GM23338 (cell line): ENCODE data around the gene BDKRB1. TPM values are rescaled to one million over a fixed set of nuclear protein-coding genes. Genes with fewer than 3 reads are reported as not detected.

Source experiments
- ATAC-seq: fragments of 200-7000 bp; cut with Tn5 transposase; 3 replicates; pipeline ENCODE4 v1.9.1; 2020
- DNase-seq: peaks from one replicate; pipeline ENCODE4 v3.0.0-alpha.2; 2015; ENCODE audit warnings: low spot score
- H2AFZ ChIP-seq: fragments of 200-600 bp; sonication (generic); 2 replicates; pipeline ENCODE4 v1.8.0; 2016; ENCODE audit warnings: antibody characterized with exemption, mild to moderate bottlenecking, moderate library complexity
- H3F3A ChIP-seq: fragments of 200-600 bp; sonication (generic); replicated peaks from 2 replicates; pipeline ENCODE4 v1.8.0; 2017; ENCODE audit warnings: antibody characterized with exemption, mixed run types, low read depth
- H3K27ac ChIP-seq: fragments of 200-600 bp; sonication (generic); 2 replicates; pipeline ENCODE4 v1.6.1; 2016; ENCODE audit warnings: low read depth
- H3K27me3 ChIP-seq: fragments of 200-600 bp; sonication (generic); 2 replicates; pipeline ENCODE4 v1.8.0; 2016; ENCODE audit warnings: mild to moderate bottlenecking, mixed run types, moderate library complexity; ENCODE audit not compliant: insufficient read depth
- H3K36me3 ChIP-seq: fragments of 200-600 bp; sonication (generic); 2 replicates; pipeline ENCODE4 v1.8.0; 2016; ENCODE audit warnings: mild to moderate bottlenecking; ENCODE audit not compliant: insufficient read depth
- H3K4me1 ChIP-seq: fragments of 200-600 bp; sonication (generic); 2 replicates; pipeline ENCODE4 v1.8.0; 2016; ENCODE audit warnings: mild to moderate bottlenecking, moderate library complexity; ENCODE audit not compliant: insufficient read depth
- H3K4me2 ChIP-seq: fragments of 200-600 bp; sonication (generic); 2 replicates; pipeline ENCODE4 v1.7.1; 2017; ENCODE audit warnings: mixed run types
- H3K4me3 ChIP-seq: fragments of 200-600 bp; sonication (generic); 2 replicates; pipeline ENCODE4 v1.6.1; 2016; ENCODE audit warnings: mixed run types
- H3K79me2 ChIP-seq: fragments of 200-600 bp; sonication (generic); replicated peaks from 2 replicates; pipeline ENCODE4 v1.8.0; 2017; ENCODE audit warnings: mild to moderate bottlenecking; ENCODE audit not compliant: insufficient read depth
- H3K9me2 ChIP-seq: fragments of 200-600 bp; sonication (generic); 2 replicates; pipeline ENCODE4 v1.8.0; 2017; ENCODE audit not compliant: insufficient read depth
- H4K20me1 ChIP-seq: fragments of 200-600 bp; sonication (generic); replicated peaks from 2 replicates; pipeline ENCODE4 v1.8.0; 2017; ENCODE audit warnings: mild to moderate bottlenecking; ENCODE audit not compliant: insufficient read depth
- H3K27ac Mint-ChIP-seq: 2 replicates; pipeline ENCODE4 v1.8.0; 2020; ENCODE audit warnings: inconsistent platforms, mild to moderate bottlenecking, moderate library complexity, mixed read lengths
- H3K27me3 Mint-ChIP-seq: 3 replicates; pipeline ENCODE4 v1.8.0; 2022; ENCODE audit warnings: low read depth, mild to moderate bottlenecking, moderate library complexity, mixed read lengths, inconsistent platforms; ENCODE audit not compliant: insufficient read depth, poor library complexity
- H3K36me3 Mint-ChIP-seq: 3 replicates; pipeline ENCODE4 v1.8.0; 2021; ENCODE audit warnings: low read depth, mild to moderate bottlenecking, inconsistent platforms, moderate library complexity, mixed read lengths
- H3K4me1 Mint-ChIP-seq: 3 replicates; pipeline ENCODE4 v1.8.0; 2020; ENCODE audit warnings: mild to moderate bottlenecking, inconsistent platforms, mixed read lengths
- H3K4me3 Mint-ChIP-seq: 3 replicates; pipeline ENCODE4 v1.8.0; 2021; ENCODE audit warnings: moderate library complexity, mild to moderate bottlenecking, inconsistent platforms, mixed read lengths
- H3K9me3 Mint-ChIP-seq: 3 replicates; pipeline ENCODE4 v1.8.0; 2020; ENCODE audit warnings: moderate library complexity, mild to moderate bottlenecking, inconsistent platforms, mixed read lengths
- CREB1 ChIP-seq: fragments of 250-450 bp; sonication (Bioruptor Pico); IDR thresholded peaks from 2 replicates; pipeline ENCODE4 v1.5.0; 2020; ENCODE audit warnings: low read depth, mild to moderate bottlenecking, moderate library complexity
- EZH2phosphoT487 ChIP-seq: fragments of 200-600 bp; sonication (generic); IDR thresholded peaks from one replicate; pipeline ENCODE4 v1.8.1; 2018; ENCODE audit warnings: antibody characterized with exemption; ENCODE audit not compliant: unreplicated experiment
- JUNB ChIP-seq: IDR thresholded peaks from one replicate; pipeline ENCODE4 v1.6.1; 2016; ENCODE audit warnings: antibody characterized with exemption; ENCODE audit not compliant: unreplicated experiment
- NANOG ChIP-seq: IDR thresholded peaks from 2 replicates; pipeline ENCODE4 v1.6.1; 2016; ENCODE audit warnings: antibody characterized with exemption, borderline replicate concordance
- POLR2AphosphoS5 ChIP-seq: IDR thresholded peaks from 2 replicates; pipeline ENCODE4 v1.6.1; 2016; ENCODE audit warnings: antibody characterized with exemption, low read depth
- STAT1 ChIP-seq: IDR thresholded peaks from one replicate; pipeline ENCODE4 v1.6.1; 2016; ENCODE audit warnings: antibody characterized with exemption; ENCODE audit not compliant: unreplicated experiment
- ZNF114 ChIP-seq: fragments of 250-450 bp; sonication (Bioruptor Pico); IDR thresholded peaks from 2 replicates; pipeline ENCODE4 v1.5.0; 2020; ENCODE audit warnings: mild to moderate bottlenecking, moderate library complexity
- ZNF331 ChIP-seq: fragments of 250-450 bp; sonication (Bioruptor Pico); IDR thresholded peaks from 2 replicates; pipeline ENCODE4 v1.5.0; 2020; ENCODE audit warnings: low read depth, mild to moderate bottlenecking, moderate library complexity
- polyA plus RNA-seq: library from polyadenylated mRNA; unstranded; fragments of >200 nt; fragmentation: Nextera tagmentation; extraction: Ambion mirVana; gene quantifications from 2 replicates; pipeline ENCODE4 v1.2.1, GENCODE V29; 2016
- total RNA-seq: library from RNA; depleted of rRNA; stranded (reverse); fragments of >200 nt; shearing (Covaris generic); gene quantifications from 2 replicates; pipeline ENCODE4 v1.2.3, GENCODE V29; 2014
- TF ChIP-seq, protein P1 (sequence below), 2 experiments: fragments of 200-600 bp in 1 of 2; sonication (generic) in 1 of 2; conservative IDR thresholded peaks; 2 replicates each; pipeline versions ENCODE4 v1.5.1 to v1.6.1; 2016 to 2017; ENCODE audit warnings: antibody characterized with exemption in 2 of 2, low read depth in 2 of 2, mild to moderate bottlenecking in 2 of 2, moderate library complexity in 1 of 2
- TF ChIP-seq, protein P2 (sequence below): IDR thresholded peaks from one replicate; pipeline ENCODE4 v1.6.1; 2018; ENCODE audit warnings: antibody characterized with exemption; ENCODE audit not compliant: unreplicated experiment
- TF ChIP-seq, protein P3 (sequence below): fragments of 250-450 bp; sonication (Bioruptor Pico); IDR thresholded peaks from 2 replicates; pipeline ENCODE4 v1.5.0; 2020; ENCODE audit warnings: mild to moderate bottlenecking, moderate library complexity

BDKRB1 gene
- total and polyA plus RNA-seq, 2 experiments from 2014 or later: not detected

DNA sequence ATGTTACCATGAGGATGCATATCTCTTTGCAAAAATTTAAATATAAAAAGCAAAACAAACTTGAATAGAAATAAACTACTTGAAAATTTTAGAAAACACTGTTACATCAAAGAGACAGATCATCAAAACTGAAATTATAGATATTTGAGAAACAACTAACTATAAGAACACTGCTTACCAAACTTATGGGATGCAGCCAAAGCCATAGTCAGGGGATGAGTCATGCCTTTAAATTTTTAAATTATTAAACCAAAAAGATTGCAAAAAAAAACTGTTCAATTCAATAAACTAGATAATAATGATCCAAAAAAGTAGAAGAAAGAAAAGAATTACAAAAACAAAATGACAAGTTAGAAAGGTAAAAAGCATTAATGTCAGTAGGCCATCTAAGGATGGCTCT lies 43.9 kb upstream of the BDKRB1 start:
- Histone ChIP-seq H3K27ac (no peak overlapping the region), H2AFZ (no peak overlapping the region), H3K27me3 (no peaks in the 10 kb centered on the region), H3K4me1 (no peaks in the 10 kb centered on the region), H3K4me3 (no peak overlapping the region), H4K20me1 (no peaks in the 10 kb centered on the region), H3K36me3 (no peaks in the 10 kb centered on the region), H3F3A (no peaks in the 10 kb centered on the region), H3K79me2 (no peaks in the 10 kb centered on the region), H3K9me2 (no peaks in the 10 kb centered on the region), H3K4me2 (no peak overlapping the region)
- H3K4me1 Mint-ChIP-seq: peaks cover 12% of the 10 kb centered on the region
- ATAC-seq (no peak), DNase-seq (no peak)
- H3K27me3 Mint-ChIP-seq: peaks cover 2% of the 10 kb centered on the region
- no peak overlapping the region for H3K27ac Mint-ChIP-seq
- peaks cover 7% of the 10 kb centered on the region; the same call in 1 of the 3 replicates for H3K36me3 Mint-ChIP-seq
- H3K4me3 Mint-ChIP-seq: no peak overlapping the region
- peaks cover 8% of the 10 kb centered on the region for H3K9me3 Mint-ChIP-seq
- TF ChIP-seq, protein P1, sequence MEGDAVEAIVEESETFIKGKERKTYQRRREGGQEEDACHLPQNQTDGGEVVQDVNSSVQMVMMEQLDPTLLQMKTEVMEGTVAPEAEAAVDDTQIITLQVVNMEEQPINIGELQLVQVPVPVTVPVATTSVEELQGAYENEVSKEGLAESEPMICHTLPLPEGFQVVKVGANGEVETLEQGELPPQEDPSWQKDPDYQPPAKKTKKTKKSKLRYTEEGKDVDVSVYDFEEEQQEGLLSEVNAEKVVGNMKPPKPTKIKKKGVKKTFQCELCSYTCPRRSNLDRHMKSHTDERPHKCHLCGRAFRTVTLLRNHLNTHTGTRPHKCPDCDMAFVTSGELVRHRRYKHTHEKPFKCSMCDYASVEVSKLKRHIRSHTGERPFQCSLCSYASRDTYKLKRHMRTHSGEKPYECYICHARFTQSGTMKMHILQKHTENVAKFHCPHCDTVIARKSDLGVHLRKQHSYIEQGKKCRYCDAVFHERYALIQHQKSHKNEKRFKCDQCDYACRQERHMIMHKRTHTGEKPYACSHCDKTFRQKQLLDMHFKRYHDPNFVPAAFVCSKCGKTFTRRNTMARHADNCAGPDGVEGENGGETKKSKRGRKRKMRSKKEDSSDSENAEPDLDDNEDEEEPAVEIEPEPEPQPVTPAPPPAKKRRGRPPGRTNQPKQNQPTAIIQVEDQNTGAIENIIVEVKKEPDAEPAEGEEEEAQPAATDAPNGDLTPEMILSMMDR (conservative IDR thresholded peaks at IDR 0.05; ENCODE audit: low read depth in 2 of 2): no peak
- TF ChIP-seq JUNB: no peak

DNA sequence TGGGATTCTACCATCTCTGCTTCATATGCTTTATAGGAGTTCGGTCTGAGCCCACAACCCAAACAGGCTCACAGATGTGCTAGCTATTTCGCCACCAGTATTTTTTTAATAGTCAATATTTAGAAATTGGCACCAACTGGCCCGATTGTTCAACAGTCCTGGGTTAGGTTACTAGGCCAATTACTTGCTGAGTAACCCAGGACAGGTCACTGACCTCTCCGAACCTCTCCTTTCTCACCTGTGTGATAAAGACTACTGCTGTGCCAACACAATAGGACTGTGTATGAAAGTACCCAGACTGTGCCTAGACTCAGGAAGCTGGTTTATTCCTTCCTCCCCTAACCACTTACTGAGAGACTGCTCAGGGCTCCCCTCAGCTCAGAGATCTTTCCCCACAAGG lies 43.1 kb upstream of the BDKRB1 start:
- Histone ChIP-seq H2AFZ (no peak overlapping the region), H3K27me3 (no peaks in the 10 kb centered on the region), H3K4me1 (no peaks in the 10 kb centered on the region), H3K4me2 (no peak overlapping the region), H3K4me3 (no peak overlapping the region), H3K27ac (no peak overlapping the region), H3F3A (no peaks in the 10 kb centered on the region), H4K20me1 (no peaks in the 10 kb centered on the region), H3K9me2 (no peaks in the 10 kb centered on the region), H3K36me3 (no peaks in the 10 kb centered on the region), H3K79me2 (no peaks in the 10 kb centered on the region)
- Mint-ChIP-seq H3K4me1 (peaks cover 12% of the 10 kb centered on the region), H3K36me3 (peaks cover 7% of the 10 kb centered on the region; the same call in 1 of the 3 replicates), H3K9me3 (peaks cover 8% of the 10 kb centered on the region), H3K27ac (no peak overlapping the region), H3K4me3 (no peak overlapping the region), H3K27me3 (peaks cover 2% of the 10 kb centered on the region)
- no peak for ATAC-seq
- DNase-seq: no peak
- TF ChIP-seq, protein P2, sequence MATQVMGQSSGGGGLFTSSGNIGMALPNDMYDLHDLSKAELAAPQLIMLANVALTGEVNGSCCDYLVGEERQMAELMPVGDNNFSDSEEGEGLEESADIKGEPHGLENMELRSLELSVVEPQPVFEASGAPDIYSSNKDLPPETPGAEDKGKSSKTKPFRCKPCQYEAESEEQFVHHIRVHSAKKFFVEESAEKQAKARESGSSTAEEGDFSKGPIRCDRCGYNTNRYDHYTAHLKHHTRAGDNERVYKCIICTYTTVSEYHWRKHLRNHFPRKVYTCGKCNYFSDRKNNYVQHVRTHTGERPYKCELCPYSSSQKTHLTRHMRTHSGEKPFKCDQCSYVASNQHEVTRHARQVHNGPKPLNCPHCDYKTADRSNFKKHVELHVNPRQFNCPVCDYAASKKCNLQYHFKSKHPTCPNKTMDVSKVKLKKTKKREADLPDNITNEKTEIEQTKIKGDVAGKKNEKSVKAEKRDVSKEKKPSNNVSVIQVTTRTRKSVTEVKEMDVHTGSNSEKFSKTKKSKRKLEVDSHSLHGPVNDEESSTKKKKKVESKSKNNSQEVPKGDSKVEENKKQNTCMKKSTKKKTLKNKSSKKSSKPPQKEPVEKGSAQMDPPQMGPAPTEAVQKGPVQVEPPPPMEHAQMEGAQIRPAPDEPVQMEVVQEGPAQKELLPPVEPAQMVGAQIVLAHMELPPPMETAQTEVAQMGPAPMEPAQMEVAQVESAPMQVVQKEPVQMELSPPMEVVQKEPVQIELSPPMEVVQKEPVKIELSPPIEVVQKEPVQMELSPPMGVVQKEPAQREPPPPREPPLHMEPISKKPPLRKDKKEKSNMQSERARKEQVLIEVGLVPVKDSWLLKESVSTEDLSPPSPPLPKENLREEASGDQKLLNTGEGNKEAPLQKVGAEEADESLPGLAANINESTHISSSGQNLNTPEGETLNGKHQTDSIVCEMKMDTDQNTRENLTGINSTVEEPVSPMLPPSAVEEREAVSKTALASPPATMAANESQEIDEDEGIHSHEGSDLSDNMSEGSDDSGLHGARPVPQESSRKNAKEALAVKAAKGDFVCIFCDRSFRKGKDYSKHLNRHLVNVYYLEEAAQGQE: no peak
- no peak for TF ChIP-seq ZNF114
- no peak for TF ChIP-seq POLR2AphosphoS5
- no peak for TF ChIP-seq EZH2phosphoT487
- TF ChIP-seq STAT1: no peak
- TF ChIP-seq JUNB: no peak
- TF ChIP-seq NANOG: no peak
- TF ChIP-seq, protein P3, sequence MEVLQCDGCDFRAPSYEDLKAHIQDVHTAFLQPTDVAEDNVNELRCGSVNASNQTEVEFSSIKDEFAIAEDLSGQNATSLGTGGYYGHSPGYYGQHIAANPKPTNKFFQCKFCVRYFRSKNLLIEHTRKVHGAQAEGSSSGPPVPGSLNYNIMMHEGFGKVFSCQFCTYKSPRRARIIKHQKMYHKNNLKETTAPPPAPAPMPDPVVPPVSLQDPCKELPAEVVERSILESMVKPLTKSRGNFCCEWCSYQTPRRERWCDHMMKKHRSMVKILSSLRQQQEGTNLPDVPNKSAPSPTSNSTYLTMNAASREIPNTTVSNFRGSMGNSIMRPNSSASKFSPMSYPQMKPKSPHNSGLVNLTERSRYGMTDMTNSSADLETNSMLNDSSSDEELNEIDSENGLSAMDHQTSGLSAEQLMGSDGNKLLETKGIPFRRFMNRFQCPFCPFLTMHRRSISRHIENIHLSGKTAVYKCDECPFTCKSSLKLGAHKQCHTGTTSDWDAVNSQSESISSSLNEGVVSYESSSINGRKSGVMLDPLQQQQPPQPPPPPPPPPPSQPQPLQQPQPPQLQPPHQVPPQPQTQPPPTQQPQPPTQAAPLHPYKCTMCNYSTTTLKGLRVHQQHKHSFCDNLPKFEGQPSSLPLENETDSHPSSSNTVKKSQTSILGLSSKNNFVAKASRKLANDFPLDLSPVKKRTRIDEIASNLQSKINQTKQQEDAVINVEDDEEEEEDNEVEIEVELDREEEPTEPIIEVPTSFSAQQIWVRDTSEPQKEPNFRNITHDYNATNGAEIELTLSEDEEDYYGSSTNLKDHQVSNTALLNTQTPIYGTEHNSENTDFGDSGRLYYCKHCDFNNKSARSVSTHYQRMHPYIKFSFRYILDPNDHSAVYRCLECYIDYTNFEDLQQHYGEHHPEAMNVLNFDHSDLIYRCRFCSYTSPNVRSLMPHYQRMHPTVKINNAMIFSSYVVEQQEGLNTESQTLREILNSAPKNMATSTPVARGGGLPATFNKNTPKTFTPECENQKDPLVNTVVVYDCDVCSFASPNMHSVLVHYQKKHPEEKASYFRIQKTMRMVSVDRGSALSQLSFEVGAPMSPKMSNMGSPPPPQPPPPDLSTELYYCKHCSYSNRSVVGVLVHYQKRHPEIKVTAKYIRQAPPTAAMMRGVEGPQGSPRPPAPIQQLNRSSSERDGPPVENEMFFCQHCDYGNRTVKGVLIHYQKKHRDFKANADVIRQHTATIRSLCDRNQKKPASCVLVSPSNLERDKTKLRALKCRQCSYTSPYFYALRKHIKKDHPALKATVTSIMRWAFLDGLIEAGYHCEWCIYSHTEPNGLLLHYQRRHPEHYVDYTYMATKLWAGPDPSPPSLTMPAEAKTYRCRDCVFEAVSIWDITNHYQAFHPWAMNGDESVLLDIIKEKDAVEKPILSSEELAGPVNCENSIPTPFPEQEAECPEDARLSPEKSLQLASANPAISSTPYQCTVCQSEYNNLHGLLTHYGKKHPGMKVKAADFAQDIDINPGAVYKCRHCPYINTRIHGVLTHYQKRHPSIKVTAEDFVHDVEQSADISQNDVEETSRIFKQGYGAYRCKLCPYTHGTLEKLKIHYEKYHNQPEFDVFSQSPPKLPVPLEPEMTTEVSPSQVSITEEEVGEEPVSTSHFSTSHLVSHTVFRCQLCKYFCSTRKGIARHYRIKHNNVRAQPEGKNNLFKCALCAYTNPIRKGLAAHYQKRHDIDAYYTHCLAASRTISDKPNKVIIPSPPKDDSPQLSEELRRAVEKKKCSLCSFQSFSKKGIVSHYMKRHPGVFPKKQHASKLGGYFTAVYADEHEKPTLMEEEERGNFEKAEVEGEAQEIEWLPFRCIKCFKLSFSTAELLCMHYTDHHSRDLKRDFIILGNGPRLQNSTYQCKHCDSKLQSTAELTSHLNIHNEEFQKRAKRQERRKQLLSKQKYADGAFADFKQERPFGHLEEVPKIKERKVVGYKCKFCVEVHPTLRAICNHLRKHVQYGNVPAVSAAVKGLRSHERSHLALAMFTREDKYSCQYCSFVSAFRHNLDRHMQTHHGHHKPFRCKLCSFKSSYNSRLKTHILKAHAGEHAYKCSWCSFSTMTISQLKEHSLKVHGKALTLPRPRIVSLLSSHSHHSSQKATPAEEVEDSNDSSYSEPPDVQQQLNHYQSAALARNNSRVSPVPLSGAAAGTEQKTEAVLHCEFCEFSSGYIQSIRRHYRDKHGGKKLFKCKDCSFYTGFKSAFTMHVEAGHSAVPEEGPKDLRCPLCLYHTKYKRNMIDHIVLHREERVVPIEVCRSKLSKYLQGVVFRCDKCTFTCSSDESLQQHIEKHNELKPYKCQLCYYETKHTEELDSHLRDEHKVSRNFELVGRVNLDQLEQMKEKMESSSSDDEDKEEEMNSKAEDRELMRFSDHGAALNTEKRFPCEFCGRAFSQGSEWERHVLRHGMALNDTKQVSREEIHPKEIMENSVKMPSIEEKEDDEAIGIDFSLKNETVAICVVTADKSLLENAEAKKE (CRISPR knock-in tag): no peak
- no peak for TF ChIP-seq CREB1
- TF ChIP-seq ZNF331 (CRISPR knock-in tag): no peak
